Spleen (tissue), 11 donors: Measurements from ENCODE around the gene DUS1L. TPM values are rescaled to one million over a fixed set of nuclear protein-coding genes. Genes with fewer than 3 reads are reported as not detected.
A peak's percentile ranks its signal among the peaks of the same experiment; 100 is the strongest.

Source experiments
- DNase-seq: peaks from one replicate; pipeline ENCODE4 v3.0.0-alpha.2; 2020
- H3K27ac ChIP-seq, 8 donors: fragments of 200-600 bp; sonication (generic) in 7 of 8; 1 replicate in 4 of 8; 2 replicates in 4 of 8; pipeline versions ENCODE4 v1.5.0 to v1.8.0; 2016 to 2021; ENCODE audit warnings: inconsistent platforms in 4 of 8, mild to moderate bottlenecking in 4 of 8, moderate library complexity in 1 of 8
- H3K27me3 ChIP-seq, 7 donors: fragments of 200-600 bp; sonication (generic) in 6 of 7; replicated peaks in 1 of 7; 1 replicate in 4 of 7; 2 replicates in 3 of 7; pipeline versions ENCODE4 v1.5.0 to v1.8.0; 2016 to 2021; ENCODE audit warnings: inconsistent platforms in 3 of 7, mild to moderate bottlenecking in 1 of 7
- H3K36me3 ChIP-seq, 6 donors: fragments of 200-600 bp; sonication (generic) in 5 of 6; 1 replicate in 4 of 6; 2 replicates in 2 of 6; pipeline versions ENCODE4 v1.5.0 to v1.8.0; 2016 to 2021; ENCODE audit warnings: inconsistent platforms in 2 of 6
- H3K4me1 ChIP-seq, 6 donors: fragments of 200-600 bp; sonication (generic) in 5 of 6; 1 replicate in 3 of 6; 2 replicates in 3 of 6; pipeline versions ENCODE4 v1.5.0 to v1.8.0; 2016 to 2021; ENCODE audit warnings: inconsistent platforms in 3 of 6
- H3K4me3 ChIP-seq, 8 donors: fragments of 200-600 bp; sonication (generic) in 7 of 8; 1 replicate in 4 of 8; 2 replicates in 4 of 8; pipeline versions ENCODE4 v1.5.0 to v1.8.0; 2016 to 2021; ENCODE audit warnings: inconsistent platforms in 4 of 8, mild to moderate bottlenecking in 4 of 8, moderate library complexity in 2 of 8
- H3K9me3 ChIP-seq, 8 donors: fragments of 200-600 bp; sonication (generic) in 7 of 8; 1 replicate in 4 of 8; 2 replicates in 4 of 8; pipeline versions ENCODE4 v1.5.0 to v1.8.0; 2016 to 2021; ENCODE audit warnings: inconsistent platforms in 4 of 8
- CTCF ChIP-seq, 11 experiments: fragments of 200-600 bp in 7 of 11; fragments of 450-650 bp in 4 of 11; sonication (generic) in 4 of 11; IDR thresholded peaks in 8 of 11; conservative IDR thresholded peaks in 3 of 11; 1 replicate in 7 of 11; 2 replicates in 4 of 11; pipeline versions ENCODE4 v1.4.0 to v1.8.0; 2016 to 2021; ENCODE audit warnings: antibody characterized with exemption in 11 of 11, inconsistent platforms in 4 of 11, mild to moderate bottlenecking in 1 of 11
- POLR2A ChIP-seq, 3 donors: fragments of 450-650 bp; IDR thresholded peaks; one replicate each; pipeline ENCODE4 v1.5.1; 2017; ENCODE audit warnings: antibody characterized with exemption in 3 of 3, mild to moderate bottlenecking in 1 of 3
- POLR2AphosphoS5 ChIP-seq, 3 donors: sonication (generic); formaldehyde crosslinking; IDR thresholded peaks; one replicate each; pipeline ENCODE4 v1.5.1; 2017; ENCODE audit warnings: antibody characterized with exemption in 3 of 3
- WGBS, 5 donors: extraction: QIAGEN DNeasy Blood & Tissue Kit in 3 of 5; methylation state at CpG; one replicate each; pipeline versions ENCODE4 v1.1.5 to v1.1.7; 2013 to 2018; 5-methylcytosine and 5-hydroxymethylcytosine counted together
- intact Hi-C: fragments of 100-400 bp; cut with DNase I; formaldehyde crosslinking; loops from one replicate; pipeline ENCODE4 v1.15.0; 2023; ENCODE audit warnings: low total_unique reads
- polyA plus RNA-seq, 3 donors: library from polyadenylated mRNA; stranded (reverse); fragments of 200-250 nt; gene quantifications; one replicate each; pipeline ENCODE4 v1.2.1, GENCODE V29; 2013
- total RNA-seq, 7 donors: library from RNA; depleted of rRNA in 3 of 7; stranded (reverse); fragments of >200 nt in 3 of 7; fragmentation: NEBNext Ultra II Directional in 4 of 7; extraction: Animal tissue kit (Norgen Biotek cat#: 25700) in 4 of 7; gene quantifications; one replicate each; pipeline versions ENCODE4 v1.1.0 to v1.2.1, GENCODE V29; 2016 to 2021
- donor health status: healthy with polysubstance abuse.
- donor health status: DM: no; HTN: no; CAD: no; lungs with moderate emphysema.
- donor health status: DM: no; HTN: no; CAD: no.
- donor health status: Bipolar disorder and iron deficiency.
- donor health status: healthy.
- donor health status: DM: no; HTN: no; CAD: no.
- donor health status: DM: yes; HTN: yes; CAD: no.

DUS1L gene
- total and polyA plus RNA-seq, 10 donors: 76.4 to 174 (median 103) TPM

- Histone ChIP-seq H3K36me3 (peaks cover 0 to 89% (median 82%) of the 10 kb centered on the region in 6 donors), H3K4me1 (peaks cover 14 to 79% (median 32%) of the 10 kb centered on the region in 6 donors), H3K4me3 (no peak overlapping the region), H3K27me3 (no peaks in the 10 kb centered on the region), H3K9me3 (no peaks in the 10 kb centered on the region), H3K27ac (peak overlapping the region in 5 of 8 donors; percentile 8 to 57 (median 39))
- peak; percentile 11 to 70 (median 30) for TF ChIP-seq POLR2AphosphoS5 (IDR thresholded peaks at IDR 0.05)
- TF ChIP-seq CTCF (IDR thresholded peaks at IDR 0.05 in 8 of 11, conservative IDR thresholded peaks at IDR 0.05 in 3 of 11): no peak
- TF ChIP-seq POLR2A (IDR thresholded peaks at IDR 0.05): no peak
- intact Hi-C loops: no loop called here
- WGBS, 5 donors: 76 to 87% (median 79%) methylated on average over 8 to 29 of the region's 29 CpGs
- peak; percentile 76 for DNase-seq
Measured at GRCh38 chr17:82056729-82057621, 8.6 kb downstream of the DUS1L start.

GRCh38 chr17:82055965-82056728 is 9.5 kb downstream of the DUS1L start:
- peak; percentile 74 for DNase-seq
- Histone ChIP-seq H3K4me1 (peaks cover 14 to 80% (median 33%) of the 10 kb centered on the region in 6 donors), H3K27me3 (no peaks in the 10 kb centered on the region), H3K27ac (no peak overlapping the region), H3K9me3 (no peaks in the 10 kb centered on the region), H3K36me3 (peaks cover 0 to 81% (median 75%) of the 10 kb centered on the region in 6 donors), H3K4me3 (no peak overlapping the region)
- TF ChIP-seq POLR2A (IDR thresholded peaks at IDR 0.05): no peak
- peak in 1 of 3 donors; percentile 2 for TF ChIP-seq POLR2AphosphoS5 (IDR thresholded peaks at IDR 0.05)
- no peak for TF ChIP-seq CTCF (IDR thresholded peaks at IDR 0.05 in 8 of 11, conservative IDR thresholded peaks at IDR 0.05 in 3 of 11)
- WGBS, 5 donors: 89 to 94% (median 91%) methylated on average over 17 to 28 of the region's 28 CpGs
- intact Hi-C loops: no loop called here

GRCh38 chr17:82055023-82055964 is 10.3 kb downstream of the DUS1L start:
- H3K27me3 ChIP-seq: no peaks in the 10 kb centered on the region
- WGBS, 5 donors: 77 to 85% (median 83%) methylated on average over 7 to 26 of the region's 26 CpGs
- H3K4me1 ChIP-seq: peaks cover 19 to 88% (median 41%) of the 10 kb centered on the region in 6 donors
- H3K36me3 ChIP-seq: peaks cover 0 to 72% (median 67%) of the 10 kb centered on the region in 6 donors
- no peaks in the 10 kb centered on the region for H3K9me3 ChIP-seq
- intact Hi-C loops: no loop called here
- H3K4me3 ChIP-seq: no peak overlapping the region
- H3K27ac ChIP-seq: no peak overlapping the region
- TF ChIP-seq CTCF (IDR thresholded peaks at IDR 0.05 in 8 of 11, conservative IDR thresholded peaks at IDR 0.05 in 3 of 11) (no peak), POLR2AphosphoS5 (IDR thresholded peaks at IDR 0.05) (peak in 1 of 3 donors; percentile 48)
- DNase-seq: peak; percentile 78
